Endothelial cell of umbilical vein (primary cell): Measurements from ENCODE around the gene DGKB. TPM values are rescaled to one million over a fixed set of nuclear protein-coding genes. Genes with fewer than 3 reads are reported as not detected.

ENCODE experiments used
- BruUV-seq: library from RNA; stranded (reverse); fragments of 400-500 nt; replicated peaks from 2 replicates; lab custom pipeline; 2021; lab: Mats Ljungman, UMichigan
- CTCF ChIA-PET: fragments of 300-600, 350-600 bp; sonication (Branson Sonifier 250); formaldehyde crosslinking; loops from one replicate; lab custom pipeline; 2021; ENCODE audit warnings: antibody characterized with exemption, inconsistent platforms; lab: Charles Lee
- POLR2A ChIA-PET: fragments of 300-600, 350-600 bp; sonication (Branson Sonifier 250); formaldehyde crosslinking; loops from one replicate; lab custom pipeline; 2021; ENCODE audit warnings: antibody characterized with exemption, inconsistent platforms; lab: Charles Lee
- DNase-seq: peaks from one replicate; pipeline ENCODE4 v3.0.0-alpha.2; 2011; ENCODE audit warnings: low read depth, low spot score
- FAIRE-seq: peaks from 2 replicates; lab custom pipeline; 2011; peaks lifted over from hg19 to GRCh38; lab: Jason Lieb, UNC
- H2AFZ ChIP-seq: 2 replicates; pipeline ENCODE4 v1.6.0; 2012; ENCODE audit warnings: low read depth, low read length, control low read depth, inconsistent platforms
- H3K27ac ChIP-seq: 2 replicates; pipeline ENCODE4 v1.5.1; 2011; ENCODE audit warnings: low read depth, mild to moderate bottlenecking, control low read depth, low read length, moderate library complexity; ENCODE audit not compliant: insufficient read depth
- H3K27me3 ChIP-seq, 2 experiments: 2 replicates each; pipeline versions ENCODE4 v1.6.0 to v1.6.1; 2011; ENCODE audit warnings: low read length in 2 of 2, mixed read lengths in 1 of 2; ENCODE audit not compliant: control insufficient read depth in 2 of 2, insufficient read depth in 2 of 2
- H3K36me3 ChIP-seq, 2 experiments: 2 replicates in 1 of 2; 3 replicates in 1 of 2; pipeline ENCODE4 v1.5.1; 2011; ENCODE audit warnings: low read length in 2 of 2, mild to moderate bottlenecking in 1 of 2, moderate library complexity in 1 of 2; ENCODE audit not compliant: control insufficient read depth in 2 of 2, insufficient read depth in 2 of 2; ENCODE audit errors: extremely low read depth in 1 of 2
- H3K4me1 ChIP-seq: 3 replicates; pipeline ENCODE4 v1.5.1; 2011; ENCODE audit warnings: mild to moderate bottlenecking, low read length; ENCODE audit not compliant: control insufficient read depth, insufficient read depth; ENCODE audit errors: extremely low read depth
- H3K4me2 ChIP-seq: 2 replicates; pipeline ENCODE4 v1.6.1; 2011; ENCODE audit warnings: low read length, control low read depth, mixed read lengths; ENCODE audit not compliant: insufficient read depth
- H3K4me3 ChIP-seq, 3 experiments: fragments of 200-600 bp in 1 of 3; sonication (generic), shearing (Covaris generic) in 1 of 3; replicated peaks in 1 of 3; 2 replicates each; pipeline ENCODE4 v1.5.1; 2011 to 2016; ENCODE audit warnings: control low read depth in 3 of 3, low read length in 3 of 3, mild to moderate bottlenecking in 2 of 3, inconsistent platforms in 1 of 3, low read depth in 1 of 3, moderate library complexity in 1 of 3; ENCODE audit not compliant: insufficient read depth in 1 of 3
- H3K79me2 ChIP-seq: 2 replicates; pipeline ENCODE4 v1.6.0; 2012; ENCODE audit warnings: low read length, inconsistent platforms; ENCODE audit not compliant: control insufficient read depth, insufficient read depth
- H3K9ac ChIP-seq: replicated peaks from 2 replicates; pipeline ENCODE3; 2011; ENCODE audit warnings: low read length, control low read depth; ENCODE audit not compliant: insufficient read depth; ENCODE audit errors: extremely low read depth
- H3K9me1 ChIP-seq: replicated peaks from 3 replicates; pipeline ENCODE4 v1.6.0; 2011; ENCODE audit warnings: mild to moderate bottlenecking, low read length; ENCODE audit not compliant: control insufficient read depth, insufficient read depth; ENCODE audit errors: extremely low read depth
- H3K9me3 ChIP-seq: replicated peaks from 2 replicates; pipeline ENCODE4 v1.5.1; 2012; ENCODE audit warnings: low read length, inconsistent platforms; ENCODE audit not compliant: control insufficient read depth, insufficient read depth
- H4K20me1 ChIP-seq: replicated peaks from 2 replicates; pipeline ENCODE3; 2011; ENCODE audit warnings: mild to moderate bottlenecking, low read length; ENCODE audit not compliant: control insufficient read depth, insufficient read depth; ENCODE audit errors: extremely low read depth
- CTCF ChIP-seq, 2 donors: IDR thresholded peaks; 1 replicate in 1 of 2; 2 replicates in 1 of 2; pipeline ENCODE4 v1.5.1; 2011; ENCODE audit warnings: low read length in 2 of 2, mild to moderate bottlenecking in 2 of 2, moderate library complexity in 2 of 2, control low read depth in 1 of 2, inconsistent platforms in 1 of 2, low read depth in 1 of 2; ENCODE audit not compliant: insufficient read depth in 1 of 2; ENCODE audit errors: extremely low read depth in 1 of 2
- EZH2 ChIP-seq: IDR thresholded peaks from 2 replicates; pipeline ENCODE4 v1.6.1; 2012; ENCODE audit warnings: borderline replicate concordance, low read depth, mild to moderate bottlenecking, moderate library complexity, low read length, inconsistent platforms; ENCODE audit not compliant: severe bottlenecking
- FOS ChIP-seq: IDR thresholded peaks from 2 replicates; pipeline ENCODE4 v1.6.1; 2011; ENCODE audit warnings: mild to moderate bottlenecking, low read length, moderate library complexity, borderline replicate concordance; ENCODE audit not compliant: insufficient read depth
- GATA2 ChIP-seq: IDR thresholded peaks from 2 replicates; pipeline ENCODE4 v1.7.0; 2011; ENCODE audit warnings: low read depth, mild to moderate bottlenecking, moderate library complexity, mixed read lengths, low read length; ENCODE audit not compliant: insufficient read length, insufficient read depth
- JUN ChIP-seq: IDR thresholded peaks from 2 replicates; pipeline ENCODE4 v1.6.1; 2011; ENCODE audit warnings: borderline replicate concordance, low read depth; ENCODE audit not compliant: insufficient read length, insufficient read depth
- MAX ChIP-seq: IDR thresholded peaks from 2 replicates; pipeline ENCODE4 v1.6.1; 2011; ENCODE audit not compliant: insufficient read depth, insufficient read length
- MYC ChIP-seq: IDR thresholded peaks from one replicate; pipeline ENCODE4 v1.6.1; 2011; ENCODE audit warnings: mild to moderate bottlenecking, low read depth, low read length
- POLR2A ChIP-seq: IDR thresholded peaks from 2 replicates; pipeline ENCODE4 v1.6.1; 2012; ENCODE audit warnings: low read depth, mild to moderate bottlenecking, control low read depth, low read length
- POLR2AphosphoS5 ChIP-seq: IDR thresholded peaks from 2 replicates; pipeline ENCODE4 v1.6.1; 2012; ENCODE audit warnings: low read depth, mild to moderate bottlenecking, control low read depth, low read length, moderate library complexity; ENCODE audit not compliant: insufficient read depth
- dilution Hi-C: fragments of 300-500 bp; cut with MboI; formaldehyde crosslinking; loops from one replicate; pipeline ENCODE4 v1.15.0; 2019; ENCODE audit warnings: low sequenced_read_pairs; ENCODE audit not compliant: extremely low pct_ligation_motif_present
- intact Hi-C: fragments of 100-400 bp; cut with micrococcal nuclease; formaldehyde crosslinking; loops from one replicate; pipeline ENCODE4 v1.10.0; 2022
- polyA plus RNA-seq, 4 experiments: library from polyadenylated mRNA; depleted of rRNA in 3 of 4; stranded (reverse) in 3 of 4; unstranded in 1 of 4; fragments of >200 nt; gene quantifications; 2 replicates each; pipeline versions ENCODE4 v1.2.1 to v1.2.3, GENCODE V29; 2011 to 2012; ENCODE audit warnings: missing spikeins in 1 of 4
- total RNA-seq: library from RNA; stranded (reverse); gene quantifications from 2 replicates; pipeline ENCODE4 v1.2.3, GENCODE V29; 2021

DGKB gene
- total and polyA plus RNA-seq, 2 donors (not counting 3 experiments of a cell fraction or from before 2014, with no cell fraction given), result not detected

- ChIA-PET POLR2A (no interaction called here), CTCF (no interaction called here)
- Histone ChIP-seq H3K36me3 (no peaks in the 10 kb centered on the region), H3K4me1 (no peaks in the 10 kb centered on the region), H3K27ac (no peak overlapping the region), H2AFZ (no peak overlapping the region), H3K79me2 (no peaks in the 10 kb centered on the region), H4K20me1 (no peaks in the 10 kb centered on the region), H3K9ac (no peak overlapping the region), H3K4me3 (no peak overlapping the region), H3K4me2 (no peak overlapping the region), H3K9me1 (no peaks in the 10 kb centered on the region), H3K9me3 (no peaks in the 10 kb centered on the region), H3K27me3 (no peaks in the 10 kb centered on the region)
- DNase-seq (no peak), FAIRE-seq (no peak)
- intact Hi-C loops (no loop called here), dilution Hi-C loops (no loop called here)
- no TSS peak for BruUV-seq
- TF ChIP-seq POLR2A (no peak), MYC (no peak), JUN (no peak), FOS (no peak), CTCF (IDR thresholded peaks at IDR 0.05; ENCODE audit: extremely low read depth in 1 of 2, insufficient read depth in 1 of 2, low read depth in 1 of 2, low read length in 2 of 2) (no peak), EZH2 (no peak), GATA2 (no peak), MAX (no peak), POLR2AphosphoS5 (no peak)
These were observed 696.4 kb downstream of the DGKB start for GRCh38 chr7:14206121-14206520.
